ENCODE data around the gene LHX4.
A peak's percentile ranks its signal among the peaks of the same experiment; 100 is the strongest.

LHX4 gene

DNA sequence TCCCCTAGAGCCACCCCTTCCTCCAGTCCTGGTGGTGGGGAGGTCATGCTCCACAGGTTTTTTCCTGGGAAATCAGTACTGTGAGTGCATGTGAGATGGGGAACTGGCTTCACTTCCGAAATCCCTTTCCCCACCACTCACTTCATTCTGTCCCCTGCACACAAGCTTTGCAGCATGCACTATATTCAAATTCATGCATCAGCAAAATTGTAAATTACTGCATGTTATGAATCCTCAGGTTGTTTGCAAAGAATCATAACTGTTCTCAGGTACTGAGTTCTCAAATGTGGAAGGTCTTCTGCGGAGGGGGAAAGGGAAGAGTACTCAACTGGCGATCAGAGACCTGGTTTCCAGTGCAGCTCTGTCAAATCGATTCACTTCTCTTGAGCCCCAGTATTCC is 42.3 kb downstream of the LHX4 start:
- no peak for DNase-seq (ENCODE audit: low spot score)

DNA sequence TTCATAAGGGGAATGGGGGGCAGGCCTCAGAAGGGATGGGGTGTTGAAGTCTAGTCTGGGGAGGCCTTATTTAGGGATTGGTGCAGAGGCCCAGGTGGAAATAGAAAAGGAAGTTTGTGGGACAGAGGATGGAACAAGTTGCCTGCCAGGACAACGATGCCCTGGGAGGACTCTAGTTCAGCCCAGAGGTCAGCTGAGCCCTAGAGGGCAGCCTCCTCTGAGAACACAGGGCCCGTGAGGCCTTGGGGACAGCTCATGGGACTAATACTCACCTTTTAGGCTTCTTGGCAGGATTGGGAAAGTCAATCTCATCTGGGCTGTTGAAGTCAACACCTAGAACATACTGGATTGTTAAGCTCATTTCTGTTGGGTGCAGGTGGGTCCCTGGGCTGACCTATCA is 43.0 kb downstream of the LHX4 start:
- no peak for DNase-seq (ENCODE audit: low spot score)

DNA sequence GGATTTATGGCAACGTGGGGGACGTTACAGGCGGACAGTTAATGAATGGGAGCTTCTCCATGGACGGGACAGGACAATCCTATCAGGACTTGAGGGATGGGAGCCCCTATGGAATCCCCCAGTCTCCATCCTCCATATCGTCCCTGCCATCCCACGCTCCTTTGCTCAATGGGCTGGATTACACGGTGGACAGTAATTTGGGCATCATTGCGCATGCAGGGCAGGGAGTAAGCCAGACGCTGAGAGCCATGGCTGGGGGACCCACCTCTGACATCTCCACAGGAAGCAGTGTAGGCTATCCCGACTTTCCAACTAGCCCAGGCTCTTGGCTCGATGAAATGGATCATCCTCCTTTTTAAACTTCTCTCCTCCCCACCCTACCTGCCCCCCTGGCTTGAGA is 44.2 kb downstream of the LHX4 start:
- no peak for DNase-seq (ENCODE audit: low spot score)

DNA sequence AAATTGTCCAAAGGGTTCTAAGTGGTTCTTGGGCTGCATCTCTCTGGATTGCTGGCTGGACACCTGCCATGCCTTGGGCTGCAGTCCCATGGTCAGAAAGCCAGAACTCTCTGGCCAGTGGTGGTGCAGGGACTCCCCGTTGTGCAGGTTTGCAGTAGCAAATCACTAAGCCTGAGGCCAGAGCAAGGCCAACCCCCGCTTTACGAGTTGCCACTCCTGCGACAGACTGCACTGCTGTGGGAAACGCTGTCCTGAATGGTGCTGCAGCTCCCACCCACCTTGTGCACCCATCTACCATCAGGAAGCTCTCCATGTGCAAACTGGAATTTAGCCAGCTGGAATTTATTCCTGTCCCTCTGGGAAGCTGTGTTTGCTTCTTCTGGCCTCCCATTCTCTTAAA is 45.7 kb downstream of the LHX4 start:
- DNase-seq (ENCODE audit: low spot score), result no peak

- DNase-seq (ENCODE audit: low spot score), result no peak
Measured at GRCh38 chr1:180277476-180278193, 47.6 kb downstream of the LHX4 start.

- peak; percentile 3 for DNase-seq (ENCODE audit: low spot score)
Measured at GRCh38 chr1:180278194-180278515, 48.1 kb downstream of the LHX4 start.

GRCh38 chr1:180278596-180279395 is 48.7 kb downstream of the LHX4 start:
- DNase-seq (ENCODE audit: low spot score), result peak; percentile 31

DNA sequence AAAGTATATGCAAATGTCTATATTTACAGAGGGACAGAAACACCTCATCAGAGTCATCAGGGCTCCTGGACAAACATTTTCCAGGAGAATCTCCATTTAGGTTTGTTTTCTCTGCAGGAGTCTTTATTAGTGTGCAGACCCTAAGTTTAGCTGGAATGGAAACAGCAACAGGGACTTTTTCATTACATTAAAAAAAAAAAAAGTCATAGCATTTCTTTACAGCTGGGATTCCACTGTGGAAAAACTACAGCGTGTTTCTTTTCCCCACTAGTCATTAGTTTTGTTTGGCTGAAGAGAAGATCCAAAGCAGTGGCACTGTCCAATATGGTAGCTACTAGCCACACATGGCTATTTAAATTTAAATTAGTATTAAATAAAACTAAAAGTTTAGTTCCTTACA is 49.6 kb downstream of the LHX4 start:
- DNase-seq (ENCODE audit: low spot score), result no peak

DNA sequence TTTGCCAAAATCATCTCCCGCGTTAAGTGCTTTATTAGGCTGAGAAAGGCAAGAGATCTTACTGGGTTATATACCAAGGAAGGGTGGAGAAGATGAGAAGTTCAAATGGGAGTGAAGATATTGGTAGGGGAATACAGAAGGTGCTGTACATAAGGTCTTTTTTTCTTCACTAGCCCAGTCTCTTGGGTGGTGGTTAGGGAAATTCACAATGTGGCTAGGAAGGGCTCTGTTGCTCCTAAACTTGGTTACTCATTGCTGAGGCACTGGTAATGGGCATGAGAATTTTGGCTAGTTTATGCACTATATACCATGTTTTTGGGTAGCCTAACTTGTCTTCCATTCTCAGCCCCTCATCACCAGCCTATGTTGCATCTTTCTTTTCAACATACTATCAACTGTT is 50.6 kb downstream of the LHX4 start:
- DNase-seq (ENCODE audit: low spot score), result no peak

- DNase-seq (ENCODE audit: low spot score), result no peak
Measured at GRCh38 chr1:180281490-180281889, 51.4 kb downstream of the LHX4 start.

DNA sequence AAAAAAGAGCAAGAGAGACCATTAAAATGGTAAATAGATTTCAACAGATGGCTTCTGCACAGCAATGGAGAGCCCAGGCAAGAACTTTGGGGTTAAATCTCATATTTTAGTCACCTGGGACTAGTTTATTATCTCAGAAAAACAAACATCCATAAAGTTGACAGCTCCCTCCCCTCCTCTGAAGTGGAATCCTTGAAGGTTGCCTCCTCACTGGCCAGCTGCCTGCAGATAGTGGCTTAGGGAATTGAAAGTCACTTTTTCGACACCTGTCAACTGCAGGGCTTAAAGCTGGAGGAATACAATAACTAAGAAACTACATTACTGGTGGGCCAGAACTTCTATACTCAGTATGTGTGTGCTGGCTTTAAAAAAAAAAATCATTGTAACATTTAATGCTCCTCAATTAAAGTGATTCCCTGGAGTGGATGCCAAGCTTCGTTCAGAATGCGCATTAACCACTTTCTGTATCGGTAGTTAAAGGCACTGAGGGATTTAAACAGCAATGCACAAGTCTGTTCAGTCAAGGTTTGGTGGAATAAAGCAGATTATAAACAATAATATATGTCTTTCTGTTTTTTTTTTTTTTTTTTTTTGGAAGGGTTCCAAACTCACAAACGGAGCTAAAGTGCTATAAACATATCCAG is 52.5 kb downstream of the LHX4 start:
- no peak for DNase-seq (ENCODE audit: low spot score)

DNA sequence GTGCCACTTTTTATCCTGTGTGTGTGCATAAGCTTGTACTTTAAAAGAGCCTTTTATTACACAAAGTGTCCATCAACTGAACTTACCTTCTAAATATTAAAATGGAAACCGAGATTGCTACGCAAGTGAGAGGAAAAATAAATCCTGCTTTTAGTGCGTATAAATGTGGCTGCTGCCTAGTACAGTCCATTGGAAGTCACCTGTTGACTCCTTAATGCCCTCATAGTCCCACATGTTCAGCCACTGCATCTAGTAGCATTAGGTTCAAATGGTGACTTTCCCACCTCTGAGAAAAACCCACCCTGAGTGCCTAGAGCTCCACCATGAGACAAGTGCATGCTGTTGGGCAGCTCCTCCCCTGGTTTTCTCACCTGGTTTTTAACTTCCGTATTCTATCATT is 53.0 kb downstream of the LHX4 start:
- DNase-seq (ENCODE audit: low spot score), result no peak

- no peak for DNase-seq (ENCODE audit: low spot score)
Measured at GRCh38 chr1:180286417-180286816, 56.4 kb downstream of the LHX4 start.

GRCh38 chr1:180287988-180288705 is 58.1 kb downstream of the LHX4 start:
- peak; percentile 16 for DNase-seq (ENCODE audit: low spot score)

DNA sequence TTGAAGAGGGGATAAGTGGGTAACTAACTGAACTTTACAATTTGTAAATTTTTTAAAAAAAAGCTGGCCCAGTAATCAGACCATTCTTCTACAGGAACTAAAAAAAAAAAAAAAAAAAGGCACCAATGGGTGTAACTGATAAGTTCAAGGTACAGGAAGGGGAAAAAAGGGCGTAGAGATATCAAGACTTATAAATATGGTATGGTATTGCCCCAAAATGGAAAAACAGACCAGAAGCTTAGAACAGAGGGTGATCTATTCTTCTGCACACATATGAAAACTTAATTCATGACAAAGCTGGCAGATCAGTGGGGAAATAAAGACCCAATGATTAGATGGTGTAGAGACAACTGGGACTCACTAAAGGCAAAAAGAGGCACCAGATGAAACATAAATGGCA is 58.9 kb downstream of the LHX4 start:
- no peak for DNase-seq (ENCODE audit: low spot score)

DNA sequence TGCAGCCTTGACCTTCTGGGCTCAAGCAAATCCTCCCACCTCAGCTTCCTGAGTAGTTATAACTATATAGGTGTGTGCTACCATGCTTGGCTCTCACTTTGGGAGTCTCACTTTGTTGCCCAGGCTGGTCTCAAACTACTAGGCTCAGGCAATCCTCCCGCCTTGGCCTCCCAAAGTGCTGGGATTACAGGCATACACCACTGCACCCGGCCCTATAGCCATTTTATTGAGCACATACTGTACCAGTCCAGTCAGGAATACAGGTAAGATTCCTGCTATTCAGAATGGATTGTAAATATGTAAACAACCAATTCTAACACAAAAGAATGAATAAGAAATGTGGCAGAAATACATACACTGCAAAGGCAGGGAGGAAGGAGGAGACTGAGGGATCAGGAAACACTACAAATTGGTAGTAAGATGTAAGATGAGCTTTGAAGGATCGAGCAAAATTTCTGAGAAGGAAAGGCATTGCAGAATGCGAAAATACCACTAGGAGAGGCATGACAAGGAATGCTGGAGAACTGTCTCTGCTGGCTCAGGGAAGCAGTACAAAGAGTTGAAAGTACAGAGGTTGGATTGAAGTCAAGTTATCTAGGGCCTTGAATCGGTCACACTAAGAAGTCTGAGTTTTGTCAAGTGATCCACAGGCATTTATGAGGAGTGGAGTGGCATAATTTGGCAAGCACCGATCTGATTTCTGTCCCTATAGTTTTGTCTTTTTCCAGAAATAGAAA is 60.4 kb downstream of the LHX4 start:
- no peak for DNase-seq (ENCODE audit: low spot score)

DNA sequence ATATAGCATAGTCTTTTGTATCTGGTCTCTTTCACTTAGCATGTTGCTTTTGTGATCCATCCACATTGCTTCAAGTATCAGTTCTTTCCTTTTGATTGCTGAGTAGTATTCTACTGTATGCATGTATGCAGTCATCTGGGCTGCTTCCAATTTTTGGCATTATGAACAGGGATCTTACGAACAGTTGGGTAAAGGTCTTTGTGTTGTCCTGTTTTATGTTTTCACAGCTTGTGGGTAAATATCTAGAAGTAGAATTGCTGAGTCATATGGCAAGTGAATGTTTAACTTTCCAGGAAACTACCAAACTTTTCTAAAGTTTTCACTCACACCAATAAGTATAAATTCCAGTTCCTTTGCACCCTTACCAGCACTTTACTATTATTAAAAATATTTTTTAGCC is 60.9 kb downstream of the LHX4 start:
- DNase-seq (ENCODE audit: low spot score), result no peak

GRCh38 chr1:180294711-180295110 is 64.6 kb downstream of the LHX4 start:
- DNase-seq (ENCODE audit: low spot score), result no peak

DNA sequence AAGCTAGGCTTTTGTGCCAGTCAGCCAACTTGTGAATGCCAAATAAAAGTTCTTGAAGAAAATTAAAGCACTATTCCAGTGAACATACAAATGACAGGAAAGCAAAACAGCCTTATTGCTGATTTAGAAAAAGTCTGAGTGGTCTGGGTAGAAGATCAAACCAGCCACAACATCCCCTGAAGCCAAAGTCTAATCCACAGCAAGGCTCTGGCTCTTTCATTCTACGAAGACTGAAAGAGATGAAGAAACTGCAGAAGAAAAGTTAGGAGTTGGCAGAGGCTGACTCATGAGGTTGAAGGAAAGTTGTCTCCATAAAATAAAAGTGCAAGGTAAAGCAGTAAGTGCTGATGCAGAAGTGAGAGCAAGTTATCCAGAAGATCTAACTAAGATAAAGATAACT is 65.9 kb downstream of the LHX4 start:
- DNase-seq (ENCODE audit: low spot score), result no peak

GRCh38 chr1:180299479-180300221 is 69.6 kb downstream of the LHX4 start:
- no peak for DNase-seq (ENCODE audit: low spot score)

- DNase-seq (ENCODE audit: low spot score), result no peak
Measured at GRCh38 chr1:180301135-180301742, 71.2 kb downstream of the LHX4 start.
